ENCODE measurements around the gene IL17RA. TPM values are rescaled to one million over a fixed set of nuclear protein-coding genes. Genes with fewer than 3 reads are reported as not detected.

Gene IL17RA
- total RNA-seq, 1 experiment from 2014 or later = 12.1 TPM

GRCh38 chr22:17104336-17104935 lies 19.6 kb downstream of the IL17RA start:
- no TSS peak for BruUV-seq (replicated peaks)
- H3K27me3 ChIP-seq (replicated peaks; ENCODE audit: insufficient read depth, low read depth, low read length, poor library complexity) = no peaks in the 10 kb centered on the region
- no peak for TF ChIP-seq CTCF (conservative IDR thresholded peaks at IDR 0.05; ENCODE audit: low read depth, low read length)
- TF ChIP-seq EZH2 (IDR thresholded peaks at IDR 0.05; ENCODE audit: borderline replicate concordance, low read depth, low read length, poor library complexity, severe bottlenecking) = no peak
- no peaks in the 10 kb centered on the region for H3K4me1 ChIP-seq (ENCODE audit: insufficient read depth, low read length, poor library complexity, severe bottlenecking)
- H3K9me3 ChIP-seq (ENCODE audit: low read depth, low read length, poor library complexity, severe bottlenecking) = no peaks in the 10 kb centered on the region
- ChIA-PET POLR2A (ENCODE audit: low non-redundant PET) (no interaction called here), CTCF (no interaction called here)
- intact Hi-C loops (cut with micrococcal nuclease; ENCODE audit: unreplicated experiment) = no loop called here
- H3K4me3 ChIP-seq (ENCODE audit: low read depth, low read length, poor library complexity, severe bottlenecking) = no peak overlapping the region
- H3K36me3 ChIP-seq (ENCODE audit: insufficient read depth, low read length, poor library complexity, severe bottlenecking) = no peaks in the 10 kb centered on the region
- H3K27ac ChIP-seq (ENCODE audit: low read depth, low read length, poor library complexity, severe bottlenecking) = no peak overlapping the region
- no peak for DNase-seq (ENCODE audit: low spot score)

GRCh38 chr22:17105143-17106129 lies 20.6 kb downstream of the IL17RA start:
- TF ChIP-seq EZH2 (IDR thresholded peaks at IDR 0.05; ENCODE audit: borderline replicate concordance, low read depth, low read length, poor library complexity, severe bottlenecking) (no peak), CTCF (conservative IDR thresholded peaks at IDR 0.05; ENCODE audit: low read depth, low read length) (no peak)
- ChIA-PET CTCF (no interaction called here), POLR2A (ENCODE audit: low non-redundant PET) (no interaction called here)
- no peaks in the 10 kb centered on the region for H3K36me3 ChIP-seq (ENCODE audit: insufficient read depth, low read length, poor library complexity, severe bottlenecking)
- no TSS peak for BruUV-seq (replicated peaks)
- no peaks in the 10 kb centered on the region for H3K27me3 ChIP-seq (replicated peaks; ENCODE audit: insufficient read depth, low read depth, low read length, poor library complexity)
- DNase-seq (ENCODE audit: low spot score) = no peak
- no peak overlapping the region for H3K4me3 ChIP-seq (ENCODE audit: low read depth, low read length, poor library complexity, severe bottlenecking)
- intact Hi-C loops (cut with micrococcal nuclease; ENCODE audit: unreplicated experiment) = no loop called here
- no peaks in the 10 kb centered on the region for H3K9me3 ChIP-seq (ENCODE audit: low read depth, low read length, poor library complexity, severe bottlenecking)
- H3K4me1 ChIP-seq (ENCODE audit: insufficient read depth, low read length, poor library complexity, severe bottlenecking) = no peaks in the 10 kb centered on the region
- H3K27ac ChIP-seq (ENCODE audit: low read depth, low read length, poor library complexity, severe bottlenecking) = no peak overlapping the region

GRCh38 chr22:17106161-17106784 lies 21.5 kb downstream of the IL17RA start:
- Histone ChIP-seq H3K36me3 (ENCODE audit: insufficient read depth, low read length, poor library complexity, severe bottlenecking) (no peaks in the 10 kb centered on the region), H3K4me1 (ENCODE audit: insufficient read depth, low read length, poor library complexity, severe bottlenecking) (no peaks in the 10 kb centered on the region), H3K27ac (ENCODE audit: low read depth, low read length, poor library complexity, severe bottlenecking) (no peak overlapping the region), H3K4me3 (ENCODE audit: low read depth, low read length, poor library complexity, severe bottlenecking) (no peak overlapping the region), H3K9me3 (ENCODE audit: low read depth, low read length, poor library complexity, severe bottlenecking) (no peaks in the 10 kb centered on the region), H3K27me3 (replicated peaks; ENCODE audit: insufficient read depth, low read depth, low read length, poor library complexity) (no peaks in the 10 kb centered on the region)
- ChIA-PET POLR2A (ENCODE audit: low non-redundant PET) (no interaction called here), CTCF (no interaction called here)
- no TSS peak for BruUV-seq (replicated peaks)
- no peak for DNase-seq (ENCODE audit: low spot score)
- intact Hi-C loops (cut with micrococcal nuclease; ENCODE audit: unreplicated experiment) = no loop called here
- TF ChIP-seq EZH2 (IDR thresholded peaks at IDR 0.05; ENCODE audit: borderline replicate concordance, low read depth, low read length, poor library complexity, severe bottlenecking) (no peak), CTCF (conservative IDR thresholded peaks at IDR 0.05; ENCODE audit: low read depth, low read length) (no peak)
